HG03354 (cell line): ENCODE results near the gene APIP.

ENCODE experiments used
- ATAC-seq: cut with Tn5 transposase; IDR thresholded peaks from one replicate; pipeline ENCODE4 v1.9.1; 2021; ENCODE audit warnings: mild to moderate bottlenecking; ENCODE audit not compliant: unreplicated experiment, poor library complexity, severe bottlenecking

The APIP gene

DNA sequence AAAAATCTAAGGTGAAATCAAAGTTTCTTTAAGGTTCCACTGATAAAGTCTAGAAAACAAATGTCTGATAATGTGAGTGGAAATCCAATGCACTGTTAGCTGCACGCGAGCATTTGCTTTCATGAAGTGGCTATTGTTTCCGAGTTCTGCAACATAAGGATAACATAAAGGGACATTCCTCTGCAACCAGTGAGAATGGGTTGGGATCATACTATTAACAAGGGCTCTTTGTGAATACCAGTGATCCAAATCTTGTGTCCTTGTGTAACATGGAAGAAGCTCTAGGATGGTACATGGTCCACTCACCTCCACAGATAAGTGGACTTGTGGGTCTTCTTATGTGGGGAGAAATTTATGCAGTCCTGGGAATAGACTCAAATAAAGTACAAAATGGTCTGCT, 24.6 kb downstream of the APIP start:
- ATAC-seq, result no peak

DNA sequence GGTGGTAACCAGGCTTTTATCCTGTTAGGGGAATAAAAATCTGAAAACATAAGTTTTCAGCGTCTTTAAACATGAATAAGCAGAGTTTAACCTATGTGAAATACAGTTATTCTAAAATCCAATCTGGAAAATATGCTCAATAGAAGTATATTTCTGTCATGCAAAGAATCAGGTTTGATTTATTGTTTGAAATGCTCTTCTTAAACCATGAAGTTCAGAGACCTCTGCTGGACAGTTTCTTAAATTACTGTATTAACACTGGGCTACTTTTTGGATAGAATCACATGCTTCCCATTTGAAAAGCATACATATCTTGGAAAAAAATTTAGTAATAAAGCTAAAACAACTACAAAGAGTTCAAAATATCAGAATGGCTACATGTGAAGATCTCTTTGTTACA, 25.4 kb downstream of the APIP start:
- ATAC-seq, result no peak

DNA sequence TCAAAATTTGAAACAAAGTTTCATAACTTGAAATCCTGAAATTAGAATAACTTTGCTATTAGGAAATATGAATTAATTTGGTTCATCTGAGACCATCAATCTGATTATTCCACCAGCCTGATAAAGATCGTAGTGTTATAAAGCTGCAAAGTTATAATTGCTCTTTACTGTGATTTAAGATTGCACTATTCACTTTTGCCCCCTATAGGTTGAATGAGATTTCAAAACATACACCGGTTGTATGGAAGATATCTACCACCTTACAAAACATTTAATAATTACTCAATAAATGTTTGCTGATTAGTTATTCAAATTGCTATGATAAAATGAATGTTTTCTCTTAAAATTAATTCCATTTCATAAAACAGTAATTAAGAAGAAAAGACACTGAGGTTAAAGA, 26.1 kb downstream of the APIP start:
- ATAC-seq, result no peak

DNA sequence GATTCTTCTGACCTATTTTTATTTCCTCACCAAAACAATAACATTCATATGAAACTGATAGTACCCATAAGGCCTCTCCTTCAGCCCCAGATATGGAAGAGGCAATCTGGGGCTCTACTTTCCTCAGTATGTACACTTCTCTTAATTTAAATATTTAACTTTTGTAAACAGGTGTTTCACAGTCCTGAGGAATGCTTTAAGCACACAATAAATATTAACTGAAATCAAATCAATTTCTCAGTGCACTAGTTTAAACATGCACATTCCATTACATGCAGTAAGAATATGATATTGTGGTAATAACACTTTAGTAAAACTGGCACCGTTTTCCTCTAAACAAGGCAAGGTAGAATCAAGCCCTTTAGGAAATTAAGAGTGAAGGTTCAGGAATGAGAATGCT, 28.9 kb downstream of the APIP start:
- no peak for ATAC-seq

DNA sequence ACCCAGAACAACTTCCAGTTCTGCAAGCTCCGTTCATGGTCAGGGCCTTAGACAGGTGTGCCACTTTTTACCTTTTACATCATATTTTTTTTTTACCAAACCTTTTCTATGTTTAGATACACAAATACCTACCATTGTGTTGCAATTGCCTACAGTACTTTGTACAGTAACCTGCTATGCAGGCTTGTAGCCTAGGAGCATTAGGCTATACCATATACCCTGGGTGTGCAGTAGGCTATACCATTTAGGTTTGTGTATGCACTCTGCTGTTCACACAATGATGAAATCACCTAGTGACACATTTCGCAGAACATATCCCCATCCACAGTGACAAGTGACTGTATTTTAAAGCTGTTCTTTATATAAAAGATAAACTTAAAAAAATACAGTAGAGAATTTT, 29.6 kb downstream of the APIP start:
- no peak for ATAC-seq

DNA sequence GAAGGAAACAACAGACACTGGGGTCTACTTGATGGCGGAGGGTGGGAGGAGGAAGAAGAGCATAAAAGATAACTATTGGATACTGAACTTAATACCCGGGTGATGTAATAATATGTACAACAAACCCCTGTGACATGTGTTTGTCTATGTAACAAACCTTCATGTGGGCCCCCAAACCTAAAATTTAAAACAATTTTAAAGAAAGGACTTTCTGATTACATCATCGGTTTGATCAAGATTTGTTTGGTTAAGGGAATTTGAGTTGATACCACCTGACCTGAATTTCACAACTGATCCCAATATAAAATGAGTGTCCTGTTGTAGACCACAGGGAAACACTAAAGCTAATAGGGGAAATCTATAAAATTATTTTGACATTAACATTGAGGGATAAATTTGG, 34.3 kb downstream of the APIP start:
- no peak for ATAC-seq

DNA sequence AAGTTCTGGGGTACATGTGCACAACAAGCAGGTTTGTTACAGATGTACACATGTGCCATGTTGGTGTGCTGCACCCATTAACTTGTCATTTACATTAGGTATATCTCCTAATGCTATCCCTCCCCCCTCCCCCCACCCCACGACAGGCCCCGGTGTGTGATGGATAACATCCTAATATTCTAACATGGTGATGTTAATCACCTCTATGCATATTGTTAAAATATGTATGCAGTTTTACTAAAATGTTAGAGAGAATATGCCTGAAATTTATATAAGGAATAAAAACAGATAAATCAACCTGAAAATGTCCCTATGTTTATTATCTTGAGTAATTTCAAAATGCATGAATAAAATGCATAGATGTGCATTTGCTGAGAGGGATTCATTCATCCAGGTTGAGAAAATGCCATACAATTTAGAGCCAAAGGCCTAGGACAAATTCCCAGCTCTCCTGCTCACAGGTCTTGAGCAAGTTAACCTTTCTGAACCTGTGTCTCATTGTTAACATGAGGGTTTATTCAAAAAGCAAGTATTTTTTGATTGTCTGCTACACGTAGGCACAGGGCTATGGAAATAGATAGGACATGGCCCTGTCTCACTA, 38.7 kb downstream of the APIP start:
- no peak for ATAC-seq

DNA sequence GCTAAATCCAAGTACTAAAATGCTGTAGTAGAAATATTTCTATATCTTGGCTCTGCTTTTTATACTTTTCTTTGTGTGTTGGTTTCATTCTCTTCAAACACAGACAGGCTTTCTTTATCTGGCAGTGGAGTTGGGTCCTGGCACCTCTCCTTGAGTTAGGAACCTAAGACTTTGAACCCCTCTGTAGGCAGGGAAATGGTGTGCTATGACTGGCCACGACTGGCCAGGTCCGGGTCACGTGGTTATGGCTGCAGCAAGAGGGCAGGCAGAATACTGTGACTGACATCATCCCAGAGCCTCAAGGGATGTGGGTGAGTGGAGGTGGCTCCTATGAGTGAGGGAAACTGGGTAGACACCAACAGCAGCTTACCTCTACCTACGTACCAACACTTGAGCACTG, 42.0 kb downstream of the APIP start:
- no peak for ATAC-seq

DNA sequence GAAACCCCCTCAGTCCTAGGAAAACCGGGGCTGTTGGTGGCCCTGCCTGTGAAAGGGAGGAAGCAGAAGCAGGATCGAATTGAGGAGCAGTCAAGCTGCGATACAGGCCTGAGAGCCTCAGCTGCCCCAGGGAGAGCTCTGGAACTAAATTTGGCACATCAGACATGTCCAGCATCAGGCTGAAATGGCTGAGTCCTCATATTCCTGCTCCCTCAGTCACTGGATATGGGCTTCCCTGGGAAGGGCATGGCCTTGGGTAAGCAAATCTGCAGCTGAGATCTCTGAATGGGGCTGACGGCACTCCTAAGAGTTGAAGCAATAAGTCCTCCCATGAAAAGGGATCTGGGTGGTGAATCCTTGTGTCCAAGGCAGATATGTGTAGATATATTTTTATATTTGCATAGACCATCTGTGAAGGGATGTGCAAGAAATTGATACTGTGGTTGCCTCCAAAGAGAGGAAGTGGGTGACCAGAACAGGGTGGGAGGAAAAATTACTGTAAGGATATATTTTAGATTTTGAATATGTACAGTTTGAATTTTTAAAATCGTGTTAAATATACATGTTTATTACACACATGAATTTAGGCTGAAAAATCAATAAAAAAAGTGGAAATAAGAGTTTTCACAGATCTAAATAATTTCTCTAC, 45.5 kb downstream of the APIP start:
- ATAC-seq, result no peak

DNA sequence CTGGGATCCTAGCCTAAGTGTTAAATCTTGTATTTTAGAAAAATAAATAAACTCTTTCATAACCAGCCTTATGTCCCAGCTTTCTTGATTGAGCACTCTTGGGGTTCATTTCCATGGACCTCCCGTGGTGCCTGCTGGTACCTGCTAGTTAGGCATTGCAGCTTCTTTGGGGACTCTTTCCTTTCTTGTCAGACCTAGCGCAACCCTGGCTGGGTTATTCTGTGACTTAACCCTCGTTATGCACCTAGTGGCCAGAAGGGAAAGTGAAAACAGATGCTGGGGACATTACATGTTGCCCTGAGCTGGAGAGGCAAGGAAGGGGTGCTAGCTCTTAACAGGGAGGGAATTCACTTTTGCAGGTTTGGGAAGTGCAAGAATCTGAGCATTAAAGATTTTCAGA, 46.8 kb downstream of the APIP start:
- no peak for ATAC-seq

DNA sequence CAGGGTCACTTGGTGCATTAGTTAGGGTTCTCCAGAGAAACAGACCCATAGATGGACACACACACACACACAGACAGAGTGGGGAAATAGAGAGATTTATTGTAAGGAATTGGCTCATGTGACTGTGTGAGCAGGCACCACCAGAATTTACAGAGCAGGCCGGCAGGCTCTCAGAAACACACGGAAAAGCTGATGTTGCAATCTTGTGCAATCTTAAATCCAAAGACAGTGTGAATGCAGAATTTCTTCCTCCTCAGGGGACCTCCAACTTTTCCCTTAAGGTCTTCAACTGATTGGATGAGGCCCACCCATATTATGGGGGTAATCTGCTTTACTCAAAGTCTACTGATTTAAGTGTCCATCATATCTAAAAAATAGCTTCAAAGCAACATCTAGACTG, 49.8 kb downstream of the APIP start:
- no peak for ATAC-seq

DNA sequence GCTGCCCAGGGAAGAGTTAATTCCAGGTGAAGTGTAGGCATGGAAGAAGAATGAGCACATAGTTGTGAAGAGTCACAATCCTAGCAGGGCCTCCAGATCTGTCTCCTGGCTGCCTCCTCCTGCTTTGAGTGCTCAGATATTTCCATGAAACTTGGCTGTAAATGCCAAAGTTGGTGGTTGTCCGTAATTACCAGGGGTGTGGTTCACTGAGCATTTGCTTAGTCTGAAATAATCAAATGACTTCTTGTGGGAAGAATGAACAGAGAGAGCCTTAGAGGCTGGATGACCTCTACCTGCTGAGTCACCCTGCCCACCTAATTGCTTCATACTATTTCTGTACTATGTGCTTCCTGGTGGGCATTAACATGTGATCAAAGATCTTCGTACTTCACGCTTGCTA, 50.9 kb downstream of the APIP start:
- ATAC-seq, result no peak

DNA sequence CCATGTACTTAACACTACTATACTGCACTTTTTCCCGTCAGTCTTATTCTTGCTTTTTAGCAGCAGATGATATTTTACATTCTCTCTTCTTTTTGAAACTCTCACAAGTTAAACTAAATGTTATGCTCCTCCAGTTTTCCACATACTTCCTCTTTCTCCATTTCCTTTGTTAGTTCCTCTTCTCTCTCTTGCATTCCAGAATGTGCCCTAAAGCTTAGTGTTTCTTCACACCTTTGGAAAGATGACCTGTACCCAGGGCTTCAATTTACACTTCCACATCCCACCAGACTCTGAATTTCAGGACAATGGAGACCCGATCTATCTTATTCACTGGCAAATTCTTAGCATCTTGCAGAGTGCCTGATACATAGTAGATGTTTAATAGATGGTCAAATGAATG, 51.8 kb downstream of the APIP start:
- ATAC-seq, result no peak

DNA sequence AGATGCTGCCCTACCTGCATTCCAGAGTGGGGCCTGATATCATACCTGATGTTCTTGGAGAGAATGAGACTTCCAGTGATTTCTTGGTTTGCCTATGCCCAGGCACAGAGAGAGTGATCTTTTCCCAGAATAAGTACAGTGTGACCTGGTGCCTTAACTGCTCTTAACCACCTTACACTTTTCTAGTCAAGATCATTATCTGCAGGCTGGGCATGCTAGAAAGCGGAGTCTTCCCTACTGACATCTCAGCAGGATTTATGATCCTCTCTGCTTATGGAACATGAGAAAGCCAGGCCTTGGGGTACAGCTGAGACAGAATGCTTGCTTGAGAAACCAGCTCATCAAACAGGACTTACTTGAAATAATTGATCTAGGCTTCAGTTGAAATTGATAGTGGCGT, 53.1 kb downstream of the APIP start:
- no peak for ATAC-seq

DNA sequence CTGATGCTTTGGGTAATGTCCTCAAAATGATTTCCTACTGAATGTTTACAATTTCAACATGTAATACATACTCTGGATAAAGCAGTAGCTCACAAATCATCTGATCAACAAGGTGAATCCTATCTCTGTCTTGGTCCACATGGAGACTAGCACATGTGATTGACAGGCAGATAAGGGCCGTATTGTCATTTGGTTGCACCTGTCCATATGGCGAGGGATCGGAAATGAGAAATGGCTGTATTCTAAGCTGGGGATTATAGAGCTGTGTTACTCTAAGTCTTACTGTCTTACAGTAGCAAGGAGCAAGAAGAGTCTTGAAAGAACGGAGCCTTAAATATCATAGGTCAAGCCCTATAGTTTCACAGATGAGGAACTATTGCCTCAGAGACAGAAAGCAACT, 55.7 kb downstream of the APIP start:
- ATAC-seq, result no peak

DNA sequence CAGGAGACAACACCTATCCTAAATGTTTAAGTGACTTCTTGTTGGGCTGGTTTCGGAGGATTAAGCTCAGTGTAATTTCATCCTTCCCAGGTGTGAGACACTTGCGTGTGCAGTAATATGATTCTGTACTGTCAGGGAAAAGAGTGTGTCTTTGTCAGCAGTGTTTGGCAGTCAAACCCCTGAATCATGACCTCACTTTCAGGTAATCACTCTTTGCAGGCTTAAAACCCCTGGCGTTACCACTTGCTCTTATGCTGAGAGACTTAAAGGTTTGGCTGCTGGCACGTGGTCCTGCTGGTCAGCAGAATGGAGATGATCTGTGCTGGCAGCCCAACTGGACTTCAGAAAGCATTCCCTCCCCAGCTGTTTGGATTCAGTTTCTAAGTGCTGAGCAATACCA, 56.1 kb downstream of the APIP start:
- no peak for ATAC-seq

DNA sequence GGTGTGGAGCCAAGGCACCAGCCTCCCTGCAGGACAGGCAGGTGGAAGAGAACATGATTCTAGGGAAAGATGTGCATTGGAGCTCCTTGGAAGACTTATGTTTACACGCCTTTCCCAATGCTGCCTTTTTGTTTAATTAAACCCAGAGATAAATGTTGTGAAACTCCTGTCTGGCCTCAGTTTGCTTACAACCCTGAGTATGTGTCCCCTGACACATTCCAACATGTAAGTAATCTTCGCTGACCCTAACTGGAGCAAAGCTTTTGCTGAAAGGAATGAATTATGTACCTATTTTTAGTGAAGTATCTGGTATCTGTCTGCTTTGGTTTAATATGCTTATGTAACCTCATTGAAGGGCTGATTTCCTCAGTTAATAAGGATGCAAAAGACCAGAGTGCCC, 56.7 kb downstream of the APIP start:
- ATAC-seq, result no peak

DNA sequence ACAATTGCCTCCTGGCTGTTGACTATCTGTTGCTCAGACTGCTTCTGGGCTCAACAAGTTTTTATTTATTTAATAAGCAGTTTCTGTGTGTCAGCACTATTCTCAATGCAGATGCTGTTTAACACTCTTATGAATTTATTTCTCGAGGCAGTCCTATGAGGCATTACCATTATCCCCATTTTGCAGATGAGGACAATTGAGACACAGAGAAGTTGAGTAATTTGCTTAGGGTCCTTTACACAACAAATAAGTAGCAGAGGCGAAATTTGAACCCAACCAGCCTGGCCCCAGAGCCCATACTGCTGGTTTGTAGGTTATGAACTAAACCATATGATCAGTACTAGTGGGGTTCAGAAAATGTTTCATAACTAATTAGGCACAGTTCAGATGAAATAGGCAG, 58.7 kb downstream of the APIP start:
- no peak for ATAC-seq

DNA sequence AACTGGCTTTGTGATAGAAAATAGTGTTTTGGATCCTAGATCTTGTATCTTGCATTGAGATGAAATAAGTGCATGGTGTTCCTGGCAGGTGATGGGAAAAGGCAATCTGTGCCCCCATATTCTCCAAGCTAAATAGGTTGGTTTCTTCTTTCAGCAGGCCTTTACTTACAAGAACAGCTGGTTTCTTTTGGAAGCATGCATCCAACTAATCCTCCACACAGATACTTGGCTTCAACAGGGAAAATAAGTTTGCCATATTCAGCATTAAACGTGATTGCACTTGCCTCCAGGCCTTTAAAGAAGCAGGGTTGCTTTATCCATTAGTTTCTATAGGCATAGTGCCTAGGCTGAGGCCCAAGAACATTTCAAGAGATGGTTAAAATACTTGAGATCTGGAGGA, 59.9 kb downstream of the APIP start:
- no peak for ATAC-seq

DNA sequence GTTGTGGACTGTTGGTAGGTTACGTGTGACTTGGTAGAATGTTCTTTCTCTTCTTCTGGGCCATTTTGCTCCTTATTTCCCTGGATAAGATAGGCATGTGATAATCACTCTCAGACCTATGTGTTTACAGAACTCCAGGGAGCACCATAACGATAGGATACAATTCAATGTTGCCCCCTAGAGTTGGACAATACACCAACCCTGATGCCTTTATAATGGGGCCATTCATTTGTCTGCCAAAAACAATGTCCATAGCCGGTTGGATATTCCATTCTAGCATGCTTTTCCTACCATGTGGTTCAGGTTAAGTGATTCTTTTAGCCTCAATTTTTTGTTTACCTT, 60.5 kb downstream of the APIP start:
- no peak for ATAC-seq

DNA sequence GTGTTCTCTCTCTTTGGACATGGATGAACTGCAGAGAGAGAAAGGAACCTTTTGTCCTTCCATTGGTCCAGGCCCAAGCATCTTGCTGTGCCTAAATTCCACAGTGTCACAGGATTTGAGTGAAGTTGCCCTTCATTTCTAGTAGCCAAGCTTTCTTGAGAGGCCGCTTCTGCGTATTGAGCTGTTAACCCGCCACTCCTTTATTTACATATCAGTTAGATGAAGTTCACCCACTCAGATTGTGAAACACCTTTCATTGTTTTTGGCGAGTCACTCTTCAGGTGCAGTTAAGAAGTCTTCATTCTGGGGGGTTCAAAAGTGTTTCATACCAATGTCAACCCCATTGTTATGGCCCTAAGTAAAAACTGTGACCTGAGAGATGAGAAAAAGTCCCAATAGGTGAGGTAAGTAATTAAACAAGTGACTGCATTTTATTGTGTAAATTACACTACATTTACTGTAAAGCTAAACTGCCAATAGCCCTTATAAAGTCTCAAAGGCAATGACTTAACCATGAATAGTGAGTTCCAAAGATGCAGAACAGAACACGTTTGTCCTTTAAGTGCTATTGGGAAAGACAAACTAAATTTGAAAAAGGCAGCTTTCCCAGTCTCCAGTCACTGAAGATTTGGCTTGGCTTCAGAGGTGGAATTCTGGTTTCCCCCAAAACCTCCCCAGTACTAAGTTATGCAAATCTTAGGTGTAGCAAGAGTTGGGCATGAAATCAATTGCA, 61.0 kb downstream of the APIP start:
- ATAC-seq, result no peak

DNA sequence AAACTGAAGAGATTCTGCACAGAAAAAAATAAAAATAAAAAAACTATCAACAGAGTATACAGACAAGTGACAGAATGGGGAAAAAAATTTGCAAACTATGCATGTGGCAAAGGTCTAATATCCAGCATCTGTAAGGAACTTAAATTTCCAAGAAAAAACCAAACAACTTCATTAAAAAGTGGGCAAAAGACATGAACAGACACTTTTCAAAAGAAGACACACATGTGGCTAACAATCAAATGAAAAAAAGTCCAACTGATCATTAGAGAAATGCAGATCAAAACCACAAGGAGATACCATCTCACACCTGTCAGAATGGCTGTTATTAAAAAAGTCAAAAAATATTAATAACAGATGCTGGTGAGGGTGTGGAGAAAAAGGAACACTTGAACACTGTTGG, 64.3 kb downstream of the APIP start:
- no peak for ATAC-seq
